ENCODE measurements around the gene ZNF385D. TPM values are rescaled to one million over a fixed set of nuclear protein-coding genes. Genes with fewer than 3 reads are reported as not detected.

ZNF385D gene
- total RNA-seq, 1 donor from 2014 or later, result under 0.01 TPM

DNA sequence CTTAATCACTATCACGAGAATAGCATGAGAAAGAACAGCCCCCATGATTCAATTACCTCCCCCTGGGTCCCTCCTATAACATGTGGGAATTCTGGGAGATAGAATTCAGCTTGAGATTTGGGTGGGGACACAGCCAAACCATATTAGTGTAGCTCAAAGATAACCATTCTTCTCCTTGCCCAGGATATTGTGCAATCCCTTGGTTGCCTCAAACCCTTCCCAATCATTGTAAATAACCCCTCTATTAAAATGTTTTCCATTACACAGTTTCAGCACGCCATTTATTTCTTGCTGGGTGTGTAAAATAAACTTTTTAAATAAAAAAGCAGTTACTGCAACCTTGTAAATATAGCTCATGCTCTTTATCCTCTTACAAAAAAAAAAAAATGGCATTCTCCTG lies 47.7 kb downstream of the ZNF385D start:
- no peak for FAIRE-seq

DNA sequence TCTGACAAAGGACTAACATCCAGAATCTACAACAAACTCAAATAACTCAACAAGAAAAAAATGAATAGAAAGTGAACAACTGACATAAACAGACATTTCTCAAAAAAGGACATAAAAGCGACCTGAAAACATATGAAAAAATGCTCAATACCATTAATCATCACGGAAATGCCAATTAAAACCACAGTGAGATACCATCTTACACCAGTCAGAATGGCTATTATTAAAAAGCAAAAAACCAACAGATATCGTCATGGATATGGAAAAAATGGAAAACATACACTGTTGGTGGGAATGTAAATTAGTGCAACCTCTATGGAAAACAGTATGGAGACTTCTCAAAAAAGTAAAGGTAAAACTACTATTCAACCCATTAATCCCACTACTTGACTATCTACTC lies 53.3 kb downstream of the ZNF385D start:
- Histone ChIP-seq H3K27me3 (ENCODE audit: control insufficient read depth, insufficient read depth, low read length) (no peaks in the 10 kb centered on the region), H3K4me3 (ENCODE audit: low read depth, low read length) (no peak overlapping the region), H3K36me3 (ENCODE audit: control insufficient read depth, insufficient read depth, low read length) (no peaks in the 10 kb centered on the region)
- DNase-seq (ENCODE audit: low read depth), result no peak
- no peak for FAIRE-seq
- TF ChIP-seq, protein P1, sequence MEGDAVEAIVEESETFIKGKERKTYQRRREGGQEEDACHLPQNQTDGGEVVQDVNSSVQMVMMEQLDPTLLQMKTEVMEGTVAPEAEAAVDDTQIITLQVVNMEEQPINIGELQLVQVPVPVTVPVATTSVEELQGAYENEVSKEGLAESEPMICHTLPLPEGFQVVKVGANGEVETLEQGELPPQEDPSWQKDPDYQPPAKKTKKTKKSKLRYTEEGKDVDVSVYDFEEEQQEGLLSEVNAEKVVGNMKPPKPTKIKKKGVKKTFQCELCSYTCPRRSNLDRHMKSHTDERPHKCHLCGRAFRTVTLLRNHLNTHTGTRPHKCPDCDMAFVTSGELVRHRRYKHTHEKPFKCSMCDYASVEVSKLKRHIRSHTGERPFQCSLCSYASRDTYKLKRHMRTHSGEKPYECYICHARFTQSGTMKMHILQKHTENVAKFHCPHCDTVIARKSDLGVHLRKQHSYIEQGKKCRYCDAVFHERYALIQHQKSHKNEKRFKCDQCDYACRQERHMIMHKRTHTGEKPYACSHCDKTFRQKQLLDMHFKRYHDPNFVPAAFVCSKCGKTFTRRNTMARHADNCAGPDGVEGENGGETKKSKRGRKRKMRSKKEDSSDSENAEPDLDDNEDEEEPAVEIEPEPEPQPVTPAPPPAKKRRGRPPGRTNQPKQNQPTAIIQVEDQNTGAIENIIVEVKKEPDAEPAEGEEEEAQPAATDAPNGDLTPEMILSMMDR (IDR thresholded peaks at IDR 0.05; ENCODE audit: insufficient read depth, low read length, severe bottlenecking), result no peak

More for the DNA sequence above, 47.7 kb downstream of the ZNF385D start:
- TF ChIP-seq, protein P1 (IDR thresholded peaks at IDR 0.05; ENCODE audit: insufficient read depth, low read length, severe bottlenecking), result no peak
- no peak overlapping the region for H3K4me3 ChIP-seq (ENCODE audit: low read depth, low read length)
- H3K27me3 ChIP-seq (ENCODE audit: control insufficient read depth, insufficient read depth, low read length), result no peaks in the 10 kb centered on the region
- no peaks in the 10 kb centered on the region for H3K36me3 ChIP-seq (ENCODE audit: control insufficient read depth, insufficient read depth, low read length)
- DNase-seq (ENCODE audit: low read depth), result no peak

DNA sequence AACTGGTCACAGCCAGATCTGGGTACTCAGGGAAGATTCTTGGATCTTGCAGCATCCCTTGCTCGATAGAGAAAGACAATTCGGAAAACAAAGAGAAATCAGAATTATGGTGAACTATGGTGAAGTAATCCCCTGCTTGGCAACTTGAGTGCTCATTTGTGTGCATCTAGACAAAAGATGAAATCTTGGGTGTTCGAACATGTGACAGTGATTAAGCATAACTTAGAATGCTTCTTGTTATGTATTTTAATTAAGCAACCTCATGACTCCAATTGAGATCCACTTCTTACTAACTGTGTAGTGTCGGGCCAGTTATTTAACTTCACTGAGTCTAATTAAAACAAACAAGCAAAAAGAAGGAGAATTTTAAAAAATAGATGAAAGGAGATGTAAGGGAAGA lies 56.5 kb downstream of the ZNF385D start:
- no peaks in the 10 kb centered on the region for H3K27me3 ChIP-seq (ENCODE audit: control insufficient read depth, insufficient read depth, low read length)
- TF ChIP-seq, protein P1 (IDR thresholded peaks at IDR 0.05; ENCODE audit: insufficient read depth, low read length, severe bottlenecking), result no peak
- H3K36me3 ChIP-seq (ENCODE audit: control insufficient read depth, insufficient read depth, low read length), result no peaks in the 10 kb centered on the region
- FAIRE-seq (no peak), DNase-seq (ENCODE audit: low read depth) (no peak)
- H3K4me3 ChIP-seq (ENCODE audit: low read depth, low read length), result no peak overlapping the region

DNA sequence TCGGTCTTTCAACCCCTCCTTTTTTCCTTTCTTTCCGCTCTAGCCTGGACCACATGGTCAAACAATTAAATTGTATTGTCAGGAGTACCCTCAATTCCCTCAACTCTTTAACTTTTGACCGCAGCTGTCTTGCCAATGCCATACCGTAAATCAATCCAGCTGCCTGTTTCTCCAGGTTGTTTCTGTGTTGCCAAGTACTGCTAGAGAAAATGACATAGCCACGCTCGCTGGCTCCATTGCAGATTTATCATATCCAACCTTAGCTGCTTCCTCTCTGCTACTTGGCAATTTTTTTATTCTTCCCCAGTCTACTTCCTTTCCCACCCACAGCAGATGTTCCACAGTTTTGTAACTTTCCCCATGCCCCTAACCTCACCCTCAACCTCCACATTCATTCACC lies 60.0 kb downstream of the ZNF385D start:
- DNase-seq (ENCODE audit: low read depth), result no peak

DNA sequence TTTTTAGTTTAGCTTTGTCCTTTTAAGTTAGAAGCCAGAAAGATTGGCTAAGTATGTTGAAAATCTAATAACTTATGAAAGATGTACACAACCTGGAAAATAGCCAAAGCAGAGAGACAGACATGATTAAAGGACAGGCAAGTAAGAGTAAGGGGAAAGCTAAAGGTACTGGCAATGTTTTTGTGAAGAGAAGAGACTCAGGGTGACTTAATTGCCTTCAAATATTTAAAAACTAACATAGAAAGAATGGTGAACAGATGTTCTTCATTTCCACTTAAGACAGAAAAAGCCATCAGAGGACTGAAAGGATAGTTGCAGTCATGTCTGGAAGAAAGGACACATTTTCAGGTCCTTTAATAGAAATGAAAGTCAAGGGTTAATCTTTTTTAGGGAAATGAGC lies 68.8 kb downstream of the ZNF385D start:
- FAIRE-seq (no peak), DNase-seq (ENCODE audit: low read depth) (no peak)
- Histone ChIP-seq H3K36me3 (ENCODE audit: control insufficient read depth, insufficient read depth, low read length) (no peaks in the 10 kb centered on the region), H3K4me3 (ENCODE audit: low read depth, low read length) (no peak overlapping the region), H3K27me3 (ENCODE audit: control insufficient read depth, insufficient read depth, low read length) (no peaks in the 10 kb centered on the region)
- TF ChIP-seq, protein P1 (IDR thresholded peaks at IDR 0.05; ENCODE audit: insufficient read depth, low read length, severe bottlenecking), result no peak

More for the DNA sequence above, 60.0 kb downstream of the ZNF385D start:
- H3K4me3 ChIP-seq (ENCODE audit: low read depth, low read length), result no peak overlapping the region
- TF ChIP-seq, protein P1 (IDR thresholded peaks at IDR 0.05; ENCODE audit: insufficient read depth, low read length, severe bottlenecking), result no peak
- FAIRE-seq, result no peak
- H3K36me3 ChIP-seq (ENCODE audit: control insufficient read depth, insufficient read depth, low read length), result no peaks in the 10 kb centered on the region
- no peaks in the 10 kb centered on the region for H3K27me3 ChIP-seq (ENCODE audit: control insufficient read depth, insufficient read depth, low read length)

DNA sequence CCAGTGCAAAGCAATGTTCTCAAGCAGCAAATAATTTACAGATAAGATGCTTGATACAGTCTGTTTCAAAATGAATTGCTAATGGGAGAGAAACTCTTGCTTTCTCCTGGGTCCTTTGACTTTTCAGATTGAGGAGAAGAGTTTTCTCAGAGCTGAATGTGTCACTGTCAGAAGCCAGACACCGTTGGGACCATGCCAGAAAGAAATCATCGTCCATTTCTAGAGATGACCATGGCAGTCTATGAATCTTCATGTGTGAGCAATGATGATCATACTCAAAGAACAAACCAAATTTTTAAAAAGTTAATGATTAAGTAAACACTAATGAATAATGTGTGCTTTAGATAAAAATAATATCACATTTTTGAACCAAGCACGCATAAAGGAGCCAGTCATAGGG lies 77.6 kb downstream of the ZNF385D start:
- Histone ChIP-seq H3K4me3 (ENCODE audit: low read depth, low read length) (no peak overlapping the region), H3K36me3 (ENCODE audit: control insufficient read depth, insufficient read depth, low read length) (no peaks in the 10 kb centered on the region), H3K27me3 (ENCODE audit: control insufficient read depth, insufficient read depth, low read length) (no peaks in the 10 kb centered on the region)
- DNase-seq (ENCODE audit: low read depth) (peak; percentile 37), FAIRE-seq (no peak)
- TF ChIP-seq, protein P1 (IDR thresholded peaks at IDR 0.05; ENCODE audit: insufficient read depth, low read length, severe bottlenecking), result no peak

All from bronchial epithelial cell (primary cell).